Measurements from ENCODE around the gene SLC23A1. TPM values are rescaled to one million over a fixed set of nuclear protein-coding genes. Genes with fewer than 3 reads are reported as not detected.

SLC23A1 gene
- total RNA-seq, 1 donor from 2014 or later: not detected

- peaks cover 6% of the 10 kb centered on the region for H3K36me3 Mint-ChIP-seq (ENCODE audit: low read depth)
- TF ChIP-seq, protein P1, sequence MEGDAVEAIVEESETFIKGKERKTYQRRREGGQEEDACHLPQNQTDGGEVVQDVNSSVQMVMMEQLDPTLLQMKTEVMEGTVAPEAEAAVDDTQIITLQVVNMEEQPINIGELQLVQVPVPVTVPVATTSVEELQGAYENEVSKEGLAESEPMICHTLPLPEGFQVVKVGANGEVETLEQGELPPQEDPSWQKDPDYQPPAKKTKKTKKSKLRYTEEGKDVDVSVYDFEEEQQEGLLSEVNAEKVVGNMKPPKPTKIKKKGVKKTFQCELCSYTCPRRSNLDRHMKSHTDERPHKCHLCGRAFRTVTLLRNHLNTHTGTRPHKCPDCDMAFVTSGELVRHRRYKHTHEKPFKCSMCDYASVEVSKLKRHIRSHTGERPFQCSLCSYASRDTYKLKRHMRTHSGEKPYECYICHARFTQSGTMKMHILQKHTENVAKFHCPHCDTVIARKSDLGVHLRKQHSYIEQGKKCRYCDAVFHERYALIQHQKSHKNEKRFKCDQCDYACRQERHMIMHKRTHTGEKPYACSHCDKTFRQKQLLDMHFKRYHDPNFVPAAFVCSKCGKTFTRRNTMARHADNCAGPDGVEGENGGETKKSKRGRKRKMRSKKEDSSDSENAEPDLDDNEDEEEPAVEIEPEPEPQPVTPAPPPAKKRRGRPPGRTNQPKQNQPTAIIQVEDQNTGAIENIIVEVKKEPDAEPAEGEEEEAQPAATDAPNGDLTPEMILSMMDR (conservative IDR thresholded peaks at IDR 0.05): peak; percentile 94
- no peak overlapping the region for H3K27ac Mint-ChIP-seq (ENCODE audit: unreplicated experiment)
- H3K27me3 Mint-ChIP-seq (ENCODE audit: low read depth): no peaks in the 10 kb centered on the region
- no peaks in the 10 kb centered on the region for H3K9me3 Mint-ChIP-seq
- peak; percentile 48 for DNase-seq (ENCODE audit: low read depth, low spot score)
- H3K4me1 Mint-ChIP-seq: no peaks in the 10 kb centered on the region
- no peak overlapping the region for H3K4me3 Mint-ChIP-seq
Measured at GRCh38 chr5:139422307-139422893, 39.3 kb upstream of the SLC23A1 start.

DNA sequence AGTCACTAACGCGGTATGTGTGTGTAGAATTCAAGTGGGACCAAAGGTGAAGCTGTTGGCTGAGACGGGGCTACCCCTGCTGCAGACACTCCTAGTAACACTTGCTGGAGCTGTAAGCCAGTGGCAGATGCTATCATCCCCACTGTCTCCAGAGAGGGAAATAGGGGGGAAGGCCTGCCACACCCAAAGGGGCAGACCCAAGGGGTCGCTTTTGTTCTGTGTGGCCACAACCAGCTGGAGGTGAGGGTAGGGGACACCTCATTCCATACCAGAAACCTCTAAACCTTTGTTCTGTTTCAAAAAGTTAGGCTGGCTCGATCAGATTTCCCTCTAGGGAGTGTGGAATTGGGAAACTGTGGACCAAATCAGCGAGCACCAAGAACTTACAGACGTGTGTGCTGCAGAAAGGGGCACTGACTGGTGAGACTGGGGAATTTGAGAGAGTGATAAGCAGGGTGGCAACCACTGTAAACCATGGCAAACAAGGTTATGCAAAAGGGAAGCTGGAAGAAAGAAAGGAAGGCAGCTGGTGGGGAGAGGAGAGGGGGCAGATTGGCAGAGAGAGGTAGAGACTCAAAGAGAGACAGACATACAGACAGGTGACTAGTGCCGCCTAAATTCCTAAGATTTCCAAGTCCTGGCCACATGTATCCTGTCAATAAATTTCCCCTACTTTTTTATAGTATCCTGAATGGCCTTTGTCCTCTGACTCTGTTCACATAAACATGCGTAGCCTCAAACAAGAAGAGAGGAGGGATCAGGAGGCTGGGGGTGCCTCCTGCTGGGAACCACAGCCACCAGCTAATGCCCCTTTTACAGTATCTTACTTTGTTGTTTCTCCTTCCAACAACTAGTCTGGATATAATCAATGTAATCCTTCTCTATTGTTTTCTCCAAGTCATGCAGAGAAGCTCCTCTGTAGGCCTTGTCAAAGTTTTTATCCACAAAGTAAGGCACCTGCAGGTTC, 36.4 kb upstream of the SLC23A1 start:
- no peaks in the 10 kb centered on the region for H3K27me3 Mint-ChIP-seq (ENCODE audit: low read depth)
- TF ChIP-seq, protein P1 (conservative IDR thresholded peaks at IDR 0.05): no peak
- H3K9me3 Mint-ChIP-seq: no peaks in the 10 kb centered on the region
- no peaks in the 10 kb centered on the region for H3K4me1 Mint-ChIP-seq
- DNase-seq (ENCODE audit: low read depth, low spot score): no peak
- H3K4me3 Mint-ChIP-seq: no peak overlapping the region
- peaks cover 6% of the 10 kb centered on the region for H3K36me3 Mint-ChIP-seq (ENCODE audit: low read depth)
- H3K27ac Mint-ChIP-seq (ENCODE audit: unreplicated experiment): no peak overlapping the region

- TF ChIP-seq, protein P1 (conservative IDR thresholded peaks at IDR 0.05): no peak
- H3K4me1 Mint-ChIP-seq: no peaks in the 10 kb centered on the region
- H3K36me3 Mint-ChIP-seq (ENCODE audit: low read depth): peaks cover 6% of the 10 kb centered on the region
- no peak for DNase-seq (ENCODE audit: low read depth, low spot score)
- H3K27me3 Mint-ChIP-seq (ENCODE audit: low read depth): no peaks in the 10 kb centered on the region
- no peaks in the 10 kb centered on the region for H3K9me3 Mint-ChIP-seq
- H3K27ac Mint-ChIP-seq (ENCODE audit: unreplicated experiment): no peak overlapping the region
- no peak overlapping the region for H3K4me3 Mint-ChIP-seq
Measured at GRCh38 chr5:139418793-139419192, 35.7 kb upstream of the SLC23A1 start.

DNA sequence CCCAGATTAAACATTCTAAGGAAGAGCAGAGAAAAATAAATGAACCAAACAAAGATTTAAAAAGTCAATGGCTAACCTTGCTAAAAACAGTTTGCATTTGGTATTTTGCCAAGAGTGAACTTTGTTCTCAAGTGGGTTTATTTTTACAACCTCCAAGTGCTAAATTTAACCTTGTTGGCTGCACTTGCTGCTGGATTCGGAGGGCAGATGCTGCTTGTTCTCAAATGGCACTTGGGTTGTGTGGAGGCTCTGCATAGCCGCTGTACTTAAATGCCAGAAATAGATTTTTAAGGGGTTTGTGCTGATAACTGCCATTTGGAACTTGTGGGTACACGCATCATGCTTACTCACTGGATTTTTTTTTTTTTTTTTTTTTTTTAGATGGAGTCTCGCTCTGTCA, 34.1 kb upstream of the SLC23A1 start:
- Mint-ChIP-seq H3K27ac (ENCODE audit: unreplicated experiment) (no peak overlapping the region), H3K36me3 (ENCODE audit: low read depth) (peaks cover 6% of the 10 kb centered on the region), H3K9me3 (no peaks in the 10 kb centered on the region), H3K4me1 (no peaks in the 10 kb centered on the region), H3K4me3 (no peak overlapping the region), H3K27me3 (ENCODE audit: low read depth) (no peaks in the 10 kb centered on the region)
- TF ChIP-seq, protein P1 (conservative IDR thresholded peaks at IDR 0.05): no peak
- no peak for DNase-seq (ENCODE audit: low read depth, low spot score)

- TF ChIP-seq, protein P1 (conservative IDR thresholded peaks at IDR 0.05): no peak
- DNase-seq (ENCODE audit: low read depth, low spot score): no peak
- Mint-ChIP-seq H3K27me3 (ENCODE audit: low read depth) (no peaks in the 10 kb centered on the region), H3K4me3 (no peak overlapping the region), H3K9me3 (no peaks in the 10 kb centered on the region), H3K4me1 (no peaks in the 10 kb centered on the region), H3K27ac (ENCODE audit: unreplicated experiment) (no peak overlapping the region), H3K36me3 (ENCODE audit: low read depth) (peaks cover 6% of the 10 kb centered on the region)
Measured at GRCh38 chr5:139416651-139417050, 33.6 kb upstream of the SLC23A1 start.

Data from neural crest cell (in vitro differentiated cells).